ENCODE measurements around the gene ADD3.

The ADD3 gene

GRCh38 chr10:110002801-110003523 lies 4.8 kb upstream of the ADD3 start:
- DNase-seq (ENCODE audit: low spot score): no peak

GRCh38 chr10:110003524-110003885 lies 4.3 kb upstream of the ADD3 start:
- no peak for DNase-seq (ENCODE audit: low spot score)

GRCh38 chr10:110005719-110006118 lies 2.1 kb upstream of the ADD3 start:
- peak; percentile 52 for DNase-seq (ENCODE audit: low spot score)

GRCh38 chr10:110006358-110007160 lies 1.2 kb upstream of the ADD3 start:
- peak; percentile 78 for DNase-seq (ENCODE audit: low spot score)

GRCh38 chr10:110007161-110007700 lies 553 bp upstream of the ADD3 start:
- no peak for DNase-seq (ENCODE audit: low spot score)

- DNase-seq (ENCODE audit: low spot score): no peak
Observed at GRCh38 chr10:110008518-110009339, 945 bp downstream of the ADD3 start.

GRCh38 chr10:110009736-110010475 lies 2.1 kb downstream of the ADD3 start:
- DNase-seq (ENCODE audit: low spot score): no peak

- no peak for DNase-seq (ENCODE audit: low spot score)
Observed at GRCh38 chr10:110010486-110011378, 2.9 kb downstream of the ADD3 start.

- DNase-seq (ENCODE audit: low spot score): no peak
Observed at GRCh38 chr10:110011681-110012080, 3.9 kb downstream of the ADD3 start.

- DNase-seq (ENCODE audit: low spot score): no peak
Observed at GRCh38 chr10:110013630-110014293, 6.0 kb downstream of the ADD3 start.

- no peak for DNase-seq (ENCODE audit: low spot score)
Observed at GRCh38 chr10:110016039-110016438, 8.3 kb downstream of the ADD3 start.

GRCh38 chr10:110017052-110017451 lies 9.3 kb downstream of the ADD3 start:
- no peak for DNase-seq (ENCODE audit: low spot score)

GRCh38 chr10:110017907-110018306 lies 10.1 kb downstream of the ADD3 start:
- peak; percentile 53 for DNase-seq (ENCODE audit: low spot score)

- DNase-seq (ENCODE audit: low spot score): no peak
Observed at GRCh38 chr10:110020265-110020664, 12.5 kb downstream of the ADD3 start.

- no peak for DNase-seq (ENCODE audit: low spot score)
Observed at GRCh38 chr10:110022716-110023504, 15.1 kb downstream of the ADD3 start.

GRCh38 chr10:110023785-110024465 lies 16.1 kb downstream of the ADD3 start:
- no peak for DNase-seq (ENCODE audit: low spot score)

GRCh38 chr10:110029450-110029849 lies 21.7 kb downstream of the ADD3 start:
- no peak for DNase-seq (ENCODE audit: low spot score)

All from hepatic stellate cell (primary cell).